Mucosa of stomach (tissue), 1 donor: ENCODE data around the gene DYNC1H1.

ENCODE experiments used
- H3K27me3 ChIP-seq: one replicate; pipeline ENCODE4 v1.7.0; 2013; ENCODE audit warnings: mild to moderate bottlenecking, low read length; ENCODE audit not compliant: control insufficient read depth, insufficient read depth
- H3K36me3 ChIP-seq: one replicate; pipeline ENCODE4 v1.7.0; 2013; ENCODE audit warnings: low read length; ENCODE audit not compliant: control insufficient read depth, insufficient read depth
- H3K4me1 ChIP-seq: one replicate; pipeline ENCODE4 v1.7.0; 2013; ENCODE audit warnings: mild to moderate bottlenecking, low read length; ENCODE audit not compliant: control insufficient read depth, insufficient read depth
- H3K4me3 ChIP-seq: one replicate; pipeline ENCODE4 v1.7.0; 2013; ENCODE audit warnings: low read length
- H3K9ac ChIP-seq: one replicate; pipeline ENCODE4 v1.7.0; 2013; ENCODE audit warnings: mild to moderate bottlenecking, low read length, moderate library complexity
- H3K9me3 ChIP-seq: one replicate; pipeline ENCODE4 v1.7.0; 2013; ENCODE audit warnings: mild to moderate bottlenecking, low read length, moderate library complexity; ENCODE audit not compliant: control insufficient read depth
- donor health status: Pancreatic carcinoma.

DYNC1H1 gene

DNA sequence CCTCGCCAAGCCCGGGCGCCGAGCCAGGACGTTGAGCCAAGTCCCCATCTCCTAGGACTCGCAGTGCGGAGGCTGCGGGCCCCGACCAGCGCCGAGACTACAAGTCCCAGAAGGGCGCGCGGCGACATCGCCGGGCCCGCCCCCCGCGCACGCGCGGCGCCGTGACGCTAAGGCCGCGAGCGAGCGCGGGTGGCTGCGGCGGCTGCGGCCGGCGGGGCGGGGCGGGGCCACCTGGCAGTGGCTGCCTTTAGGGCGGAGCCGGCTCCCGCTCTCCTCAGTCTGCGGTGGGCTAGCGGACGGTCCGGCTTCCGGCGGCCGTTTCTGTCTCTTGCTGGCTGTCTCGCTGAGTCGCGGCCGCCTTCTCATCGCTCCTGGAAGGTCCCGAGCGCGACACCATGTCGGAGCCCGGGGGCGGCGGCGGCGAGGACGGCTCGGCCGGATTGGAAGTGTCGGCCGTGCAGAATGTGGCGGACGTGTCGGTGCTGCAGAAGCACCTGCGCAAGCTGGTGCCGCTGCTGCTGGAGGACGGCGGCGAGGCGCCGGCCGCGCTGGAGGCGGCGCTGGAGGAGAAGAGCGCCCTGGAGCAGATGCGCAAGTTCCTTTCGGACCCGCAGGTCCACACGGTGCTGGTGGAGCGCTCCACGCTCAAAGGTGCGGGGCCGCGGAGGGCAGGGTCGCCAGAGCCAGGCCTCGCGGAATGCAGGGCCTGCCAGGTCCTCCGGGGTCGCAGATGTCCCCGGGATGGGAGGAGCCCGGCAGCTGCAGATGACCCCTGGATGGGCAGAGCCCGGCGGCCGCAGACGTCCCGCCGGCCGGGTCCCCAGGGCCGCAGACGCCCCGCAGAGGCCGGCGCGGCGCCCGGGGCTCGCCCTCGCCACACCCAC, at the start of gene DYNC1H1:
TSS of gene DYNC1H1 (plus strand) at position 277 of the 884 bp plus-strand sequence. CDS start at position 396, 119 bp downstream.
- no peaks in the 10 kb centered on the region for H3K27me3 ChIP-seq
- H3K9ac ChIP-seq = peak within 1 kb of the TSS; percentile 93
- peaks cover 37% of the 10 kb centered on the region for H3K4me1 ChIP-seq
- peak within 1 kb of the TSS; percentile 92 for H3K4me3 ChIP-seq
- H3K9me3 ChIP-seq = no peaks in the 10 kb centered on the region
- no peaks in the 10 kb centered on the region for H3K36me3 ChIP-seq

DNA sequence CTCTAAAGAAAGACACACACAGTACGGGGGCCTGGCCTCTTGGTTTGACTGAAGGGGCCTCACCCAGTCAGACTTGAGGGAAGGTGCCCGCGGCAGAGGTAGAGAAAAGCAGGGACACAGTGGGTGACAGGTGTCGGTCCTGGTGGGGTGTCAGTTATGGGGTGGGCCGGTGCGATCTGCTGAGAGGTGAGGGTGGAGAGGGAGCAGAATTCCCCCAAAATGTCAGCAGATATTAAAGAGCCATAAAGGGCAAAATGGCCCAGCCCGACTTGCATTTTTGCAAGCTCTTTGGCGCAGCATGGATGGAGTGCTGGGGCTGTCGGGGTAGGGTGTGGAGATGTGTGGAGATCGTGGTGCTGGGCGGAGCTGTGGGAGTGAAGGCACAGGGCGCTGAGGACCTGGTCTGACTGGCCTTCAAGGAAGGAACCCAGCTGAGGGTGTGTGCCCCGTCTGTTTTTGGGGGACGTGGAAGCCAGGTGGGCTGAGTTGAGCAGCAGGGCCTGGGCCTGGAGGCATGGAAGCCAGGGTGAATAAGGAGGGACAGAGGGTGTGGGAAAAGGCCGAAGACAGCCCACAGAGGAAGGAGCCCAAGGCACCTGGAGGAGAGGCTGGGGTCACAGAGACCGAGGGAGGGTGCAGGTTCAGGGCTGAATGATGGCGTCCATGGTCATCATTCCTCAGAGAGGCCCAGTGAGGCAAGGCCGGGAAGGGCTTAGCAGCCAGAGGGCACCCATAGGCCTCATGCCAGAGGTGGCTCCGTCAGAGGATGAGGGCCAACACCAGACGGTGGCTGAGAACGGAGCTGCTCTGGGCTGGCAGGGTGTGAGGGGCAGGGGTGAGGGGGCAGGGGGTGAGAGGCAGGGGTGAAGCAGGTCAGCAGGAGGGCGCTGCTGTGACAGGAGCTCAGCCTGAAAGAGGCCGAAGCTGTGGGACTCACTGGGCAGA, 48.2 kb upstream of the DYNC1H1 start:
- H3K27me3 ChIP-seq = no peaks in the 10 kb centered on the region
- H3K4me3 ChIP-seq = no peak overlapping the region
- H3K4me1 ChIP-seq = no peaks in the 10 kb centered on the region
- no peaks in the 10 kb centered on the region for H3K9me3 ChIP-seq
- no peak overlapping the region for H3K9ac ChIP-seq
- H3K36me3 ChIP-seq = peaks cover 4% of the 10 kb centered on the region

DNA sequence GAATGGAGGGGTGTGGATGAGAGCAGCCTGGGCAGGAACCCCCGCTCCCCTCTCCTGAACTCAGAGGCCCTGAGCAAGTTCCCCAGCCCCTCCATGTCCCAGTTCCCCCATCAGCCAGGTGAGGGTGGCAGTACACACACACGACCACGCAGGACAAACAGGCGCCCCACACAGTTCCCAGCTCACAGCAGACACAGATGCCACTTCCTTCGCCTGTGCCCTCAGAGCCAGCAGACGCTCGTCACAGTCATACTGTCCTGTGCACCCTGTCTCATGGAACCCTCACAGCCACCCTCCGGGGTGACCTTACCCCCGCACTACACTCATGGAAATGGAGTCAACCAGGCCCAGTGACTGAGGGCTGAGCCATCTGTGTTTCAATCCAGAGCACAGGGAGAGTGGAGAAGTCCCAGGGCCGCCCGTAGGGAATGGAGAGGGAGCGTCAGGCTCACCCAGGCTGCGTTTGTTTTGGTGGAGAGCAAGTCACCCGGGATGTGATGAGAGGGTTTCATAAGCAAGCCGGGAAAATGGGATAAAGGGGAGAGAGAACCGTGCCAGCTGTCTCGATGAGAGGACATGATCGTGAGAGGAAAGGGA, 47.5 kb upstream of the DYNC1H1 start:
- H3K4me3 ChIP-seq = no peak overlapping the region
- H3K4me1 ChIP-seq = no peaks in the 10 kb centered on the region
- no peaks in the 10 kb centered on the region for H3K9me3 ChIP-seq
- peaks cover 4% of the 10 kb centered on the region for H3K36me3 ChIP-seq
- H3K27me3 ChIP-seq = no peaks in the 10 kb centered on the region
- H3K9ac ChIP-seq = no peak overlapping the region

DNA sequence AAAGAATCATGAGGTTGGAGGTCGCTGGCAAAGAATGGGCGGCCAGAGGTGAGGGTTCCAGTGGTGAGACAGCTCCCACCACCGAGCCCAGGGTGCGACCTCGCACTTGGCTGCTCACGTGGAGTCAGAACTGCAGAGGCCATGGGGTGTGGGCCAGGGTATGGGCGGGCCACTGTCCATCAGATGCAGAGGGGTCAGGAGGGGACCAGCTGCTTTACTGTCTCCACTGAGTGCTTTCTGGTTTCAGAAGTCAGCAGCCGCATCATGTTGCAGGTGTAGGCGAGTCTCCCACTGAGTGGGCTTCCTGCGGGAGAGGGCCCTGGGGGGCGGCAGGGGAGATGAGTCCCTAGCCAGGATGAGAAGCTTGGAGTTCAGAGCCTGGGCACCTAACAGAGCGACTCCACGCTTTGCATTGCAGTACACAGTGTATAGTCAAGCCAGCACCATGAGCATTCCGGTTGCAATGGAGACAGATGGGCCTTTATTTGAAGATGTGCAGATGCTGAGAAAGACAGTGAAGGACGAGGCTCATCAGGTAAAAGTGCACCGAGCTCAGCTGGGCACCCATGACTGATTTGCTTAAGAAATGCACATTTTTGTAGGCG, 46.9 kb upstream of the DYNC1H1 start:
- no peaks in the 10 kb centered on the region for H3K4me1 ChIP-seq
- H3K4me3 ChIP-seq = no peak overlapping the region
- H3K36me3 ChIP-seq = peaks cover 4% of the 10 kb centered on the region
- H3K9ac ChIP-seq = no peak overlapping the region
- H3K27me3 ChIP-seq = no peaks in the 10 kb centered on the region
- H3K9me3 ChIP-seq = no peaks in the 10 kb centered on the region

DNA sequence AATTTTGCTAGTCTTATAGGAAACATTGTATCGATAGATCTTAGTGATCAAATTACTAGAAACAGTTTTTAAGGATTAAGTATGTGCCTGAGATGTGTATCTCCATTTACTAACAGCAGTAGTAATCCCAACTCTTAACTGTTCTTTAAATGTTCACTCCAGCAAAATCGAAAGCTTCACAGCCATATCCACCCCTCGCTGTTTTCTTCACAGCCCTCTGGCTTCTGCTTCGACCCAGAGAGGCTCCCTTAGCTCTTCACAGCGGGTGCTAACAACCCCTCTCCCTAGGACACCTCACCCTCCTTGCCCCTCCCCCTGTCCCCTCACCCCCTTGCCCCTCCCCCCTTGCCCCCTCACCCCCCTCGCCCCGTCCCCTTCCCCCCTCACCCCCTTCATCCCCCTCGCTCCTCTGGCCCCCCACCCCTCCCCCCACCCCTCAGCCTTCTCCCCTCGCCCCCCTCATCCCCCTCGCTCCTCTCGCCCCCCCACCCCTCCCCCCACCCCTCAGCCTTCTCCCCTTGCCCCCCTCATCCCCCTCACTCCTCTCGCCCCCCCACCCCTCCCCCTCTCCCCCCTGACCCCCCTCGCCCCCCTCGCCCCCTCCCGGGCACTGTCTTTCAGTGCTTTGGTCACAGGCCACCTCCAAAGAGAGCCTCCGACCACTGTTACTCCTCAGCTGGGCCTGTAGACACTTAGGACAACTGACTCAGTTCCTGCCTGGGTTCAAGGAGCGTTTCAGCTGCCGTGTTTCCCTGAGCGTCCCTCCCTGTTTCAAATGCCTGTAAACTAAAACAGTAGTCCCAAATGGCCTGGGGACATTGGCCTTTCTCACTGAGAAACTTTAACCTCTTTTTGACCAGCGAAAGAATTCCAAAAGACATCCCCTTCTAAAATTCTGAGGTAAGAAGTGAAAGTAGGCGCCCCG, 46.0 kb upstream of the DYNC1H1 start:
- Histone ChIP-seq H3K36me3 (peaks cover 4% of the 10 kb centered on the region), H3K27me3 (no peaks in the 10 kb centered on the region), H3K9ac (no peak overlapping the region), H3K4me3 (no peak overlapping the region), H3K9me3 (no peaks in the 10 kb centered on the region), H3K4me1 (no peaks in the 10 kb centered on the region)

DNA sequence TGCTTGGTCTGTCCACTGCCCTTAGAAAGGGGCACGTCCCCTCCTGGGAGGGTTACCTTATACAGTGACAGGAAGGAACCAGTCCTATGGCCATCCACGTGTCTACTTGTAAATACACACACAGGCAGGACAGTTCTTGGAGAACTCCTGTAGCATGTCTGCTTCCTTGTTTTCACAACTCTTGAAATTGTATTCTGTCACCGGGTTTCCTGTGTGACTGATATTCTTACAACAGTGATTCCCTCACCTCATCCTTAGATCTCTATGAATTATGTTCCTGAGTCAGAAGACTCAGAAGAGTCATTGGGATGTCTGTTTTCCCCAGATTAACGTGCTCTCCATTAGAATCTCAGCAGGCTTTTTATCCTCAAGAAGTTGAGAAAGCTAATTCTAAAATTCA, 44.1 kb upstream of the DYNC1H1 start:
- no peak overlapping the region for H3K4me3 ChIP-seq
- no peaks in the 10 kb centered on the region for H3K4me1 ChIP-seq
- no peaks in the 10 kb centered on the region for H3K27me3 ChIP-seq
- peaks cover 4% of the 10 kb centered on the region for H3K36me3 ChIP-seq
- H3K9me3 ChIP-seq = no peaks in the 10 kb centered on the region
- H3K9ac ChIP-seq = no peak overlapping the region

DNA sequence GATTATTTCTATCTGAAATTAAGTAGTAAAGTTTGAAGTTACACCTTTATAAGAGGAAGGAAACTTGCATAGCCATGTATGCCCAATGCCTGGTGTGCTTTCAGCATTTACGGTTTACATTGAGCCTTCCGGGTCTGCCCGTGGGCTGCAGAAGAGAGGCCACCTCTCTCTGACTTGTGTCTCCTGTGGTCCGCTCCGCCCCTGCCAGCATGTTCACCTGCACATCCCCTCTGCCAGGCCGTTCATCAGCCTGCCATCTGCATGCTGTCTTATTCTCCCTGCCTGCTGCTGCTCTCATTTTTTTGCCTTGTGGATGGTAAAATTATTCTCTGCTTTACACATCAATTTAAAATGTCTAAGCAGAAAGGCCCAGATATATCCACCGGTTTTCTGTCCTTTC, 41.5 kb upstream of the DYNC1H1 start:
- no peaks in the 10 kb centered on the region for H3K36me3 ChIP-seq
- H3K4me1 ChIP-seq = no peaks in the 10 kb centered on the region
- H3K9me3 ChIP-seq = no peaks in the 10 kb centered on the region
- no peaks in the 10 kb centered on the region for H3K27me3 ChIP-seq
- no peak overlapping the region for H3K4me3 ChIP-seq
- no peak overlapping the region for H3K9ac ChIP-seq

DNA sequence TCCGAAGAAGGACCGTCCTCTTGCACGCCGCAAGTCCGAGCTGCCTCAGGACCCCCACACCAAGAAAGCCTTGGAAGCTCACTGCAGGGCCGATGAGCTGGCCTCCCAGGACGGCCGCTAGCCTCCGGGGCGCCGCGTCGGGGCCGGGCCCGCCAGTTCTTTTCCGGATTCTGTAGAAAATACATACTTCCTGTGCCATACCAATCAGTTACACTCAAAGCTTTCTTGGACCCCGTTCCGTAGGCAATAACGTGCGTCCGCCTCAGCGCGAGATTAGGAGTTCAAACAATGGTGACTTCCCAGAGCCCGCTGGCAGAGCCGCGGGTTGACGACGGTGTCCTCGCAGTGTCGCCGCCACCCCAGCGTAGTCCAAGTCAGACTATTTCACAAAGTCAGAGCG, 39.2 kb upstream of the DYNC1H1 start:
- H3K9ac ChIP-seq = no peak overlapping the region
- H3K9me3 ChIP-seq = no peaks in the 10 kb centered on the region
- no peaks in the 10 kb centered on the region for H3K4me1 ChIP-seq
- H3K36me3 ChIP-seq = no peaks in the 10 kb centered on the region
- no peaks in the 10 kb centered on the region for H3K27me3 ChIP-seq
- no peak overlapping the region for H3K4me3 ChIP-seq

DNA sequence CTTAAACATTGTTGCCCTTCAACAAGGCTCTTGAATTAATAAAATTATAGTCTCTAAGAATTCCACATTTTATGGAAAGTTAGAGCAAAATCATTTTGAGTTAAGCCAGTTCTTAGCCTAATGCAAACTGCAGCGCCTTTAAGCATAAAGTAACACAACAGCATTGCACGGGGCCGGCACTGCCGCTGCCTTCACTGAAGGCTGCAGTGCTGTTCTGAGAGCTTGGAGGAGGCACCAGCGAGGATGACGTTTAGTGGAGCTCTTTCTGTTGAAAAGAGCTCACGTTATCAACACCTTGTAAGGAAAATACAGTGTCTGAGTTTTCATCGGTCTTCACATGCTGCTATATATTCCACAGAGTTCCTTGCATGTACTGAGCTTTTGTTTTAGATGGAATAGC, 38.3 kb upstream of the DYNC1H1 start:
- H3K9ac ChIP-seq = no peak overlapping the region
- H3K4me3 ChIP-seq = no peak overlapping the region
- H3K36me3 ChIP-seq = no peaks in the 10 kb centered on the region
- no peaks in the 10 kb centered on the region for H3K4me1 ChIP-seq
- H3K9me3 ChIP-seq = no peaks in the 10 kb centered on the region
- no peaks in the 10 kb centered on the region for H3K27me3 ChIP-seq

DNA sequence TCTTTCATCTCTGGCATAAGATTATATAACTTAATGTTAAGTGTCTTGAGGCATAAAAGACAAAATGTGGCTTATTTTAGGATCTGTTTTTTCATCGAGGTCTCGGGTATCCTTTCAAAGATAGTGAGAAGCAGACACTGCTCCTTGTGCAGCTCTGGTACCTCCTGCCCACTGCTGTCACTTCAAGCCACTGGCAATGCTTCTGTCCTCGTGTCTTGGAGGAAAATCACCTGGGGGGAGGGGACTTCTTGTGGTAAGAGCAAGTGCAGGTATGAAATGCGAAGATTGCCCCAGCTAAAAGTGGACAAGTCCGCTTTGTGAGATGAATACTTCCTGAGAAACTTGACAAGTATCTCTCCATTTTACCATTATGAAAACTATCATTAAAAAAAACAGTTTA, 37.8 kb upstream of the DYNC1H1 start:
- Histone ChIP-seq H3K27me3 (no peaks in the 10 kb centered on the region), H3K9ac (no peak overlapping the region), H3K4me3 (no peak overlapping the region), H3K4me1 (no peaks in the 10 kb centered on the region), H3K9me3 (no peaks in the 10 kb centered on the region), H3K36me3 (no peaks in the 10 kb centered on the region)

DNA sequence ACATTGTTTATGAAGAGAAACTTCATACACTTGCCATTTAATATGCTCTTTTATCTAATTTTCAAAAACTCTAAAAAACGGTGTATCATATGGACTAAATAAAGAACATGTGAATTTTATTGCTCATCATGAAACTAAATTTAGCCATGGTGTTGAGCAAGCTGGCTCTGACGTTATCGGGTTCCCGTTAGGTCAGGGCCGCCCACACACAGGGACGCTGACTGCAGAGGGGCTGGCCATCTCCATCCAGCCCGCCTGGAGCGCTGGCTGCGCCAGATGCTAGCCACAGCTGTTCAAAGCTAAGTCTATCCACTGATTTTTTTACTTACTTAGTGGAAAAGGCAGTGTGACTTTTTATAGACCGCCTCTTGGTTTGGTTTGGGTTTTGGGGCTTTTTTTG, 36.5 kb upstream of the DYNC1H1 start:
- no peaks in the 10 kb centered on the region for H3K36me3 ChIP-seq
- H3K9me3 ChIP-seq = no peaks in the 10 kb centered on the region
- H3K27me3 ChIP-seq = no peaks in the 10 kb centered on the region
- H3K4me1 ChIP-seq = no peaks in the 10 kb centered on the region
- no peak overlapping the region for H3K9ac ChIP-seq
- H3K4me3 ChIP-seq = no peak overlapping the region
